Duodenal mucosa (tissue), 2 donors: ENCODE measurements around the gene MAD2L1BP.
"Not testable (repeated sequence)": the region's sequence is repeated elsewhere in the genome, so short reads cannot be mapped to it uniquely, and the experiment has no call there.

ENCODE experiments used
- H3K27ac ChIP-seq: one replicate; pipeline ENCODE4 v1.7.0; 2013; ENCODE audit warnings: low read depth, low read length
- H3K27me3 ChIP-seq, 2 donors: one replicate each; pipeline ENCODE4 v1.7.0; 2013; ENCODE audit warnings: low read length in 2 of 2, control low read depth in 1 of 2; ENCODE audit not compliant: insufficient read depth in 2 of 2, control insufficient read depth in 1 of 2
- H3K36me3 ChIP-seq, 2 donors: one replicate each; pipeline ENCODE4 v1.7.0; 2013; ENCODE audit warnings: low read length in 2 of 2, control low read depth in 1 of 2; ENCODE audit not compliant: insufficient read depth in 2 of 2, control insufficient read depth in 1 of 2
- H3K4me1 ChIP-seq, 2 donors: one replicate each; pipeline ENCODE4 v1.7.0; 2013; ENCODE audit warnings: low read length in 2 of 2, control low read depth in 1 of 2; ENCODE audit not compliant: insufficient read depth in 2 of 2, control insufficient read depth in 1 of 2
- H3K4me3 ChIP-seq, 2 donors: one replicate each; pipeline ENCODE4 v1.7.0; 2013; ENCODE audit warnings: low read length in 2 of 2, low read depth in 1 of 2
- H3K9ac ChIP-seq, 2 donors: one replicate each; pipeline ENCODE4 v1.7.0; 2013; ENCODE audit warnings: low read length in 2 of 2, low read depth in 1 of 2
- H3K9me3 ChIP-seq, 2 donors: one replicate each; pipeline ENCODE4 v1.7.0; 2013; ENCODE audit warnings: low read length in 2 of 2, control low read depth in 1 of 2; ENCODE audit not compliant: control insufficient read depth in 1 of 2

Gene MAD2L1BP, protein sequence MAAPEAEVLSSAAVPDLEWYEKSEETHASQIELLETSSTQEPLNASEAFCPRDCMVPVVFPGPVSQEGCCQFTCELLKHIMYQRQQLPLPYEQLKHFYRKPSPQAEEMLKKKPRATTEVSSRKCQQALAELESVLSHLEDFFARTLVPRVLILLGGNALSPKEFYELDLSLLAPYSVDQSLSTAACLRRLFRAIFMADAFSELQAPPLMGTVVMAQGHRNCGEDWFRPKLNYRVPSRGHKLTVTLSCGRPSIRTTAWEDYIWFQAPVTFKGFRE

DNA sequence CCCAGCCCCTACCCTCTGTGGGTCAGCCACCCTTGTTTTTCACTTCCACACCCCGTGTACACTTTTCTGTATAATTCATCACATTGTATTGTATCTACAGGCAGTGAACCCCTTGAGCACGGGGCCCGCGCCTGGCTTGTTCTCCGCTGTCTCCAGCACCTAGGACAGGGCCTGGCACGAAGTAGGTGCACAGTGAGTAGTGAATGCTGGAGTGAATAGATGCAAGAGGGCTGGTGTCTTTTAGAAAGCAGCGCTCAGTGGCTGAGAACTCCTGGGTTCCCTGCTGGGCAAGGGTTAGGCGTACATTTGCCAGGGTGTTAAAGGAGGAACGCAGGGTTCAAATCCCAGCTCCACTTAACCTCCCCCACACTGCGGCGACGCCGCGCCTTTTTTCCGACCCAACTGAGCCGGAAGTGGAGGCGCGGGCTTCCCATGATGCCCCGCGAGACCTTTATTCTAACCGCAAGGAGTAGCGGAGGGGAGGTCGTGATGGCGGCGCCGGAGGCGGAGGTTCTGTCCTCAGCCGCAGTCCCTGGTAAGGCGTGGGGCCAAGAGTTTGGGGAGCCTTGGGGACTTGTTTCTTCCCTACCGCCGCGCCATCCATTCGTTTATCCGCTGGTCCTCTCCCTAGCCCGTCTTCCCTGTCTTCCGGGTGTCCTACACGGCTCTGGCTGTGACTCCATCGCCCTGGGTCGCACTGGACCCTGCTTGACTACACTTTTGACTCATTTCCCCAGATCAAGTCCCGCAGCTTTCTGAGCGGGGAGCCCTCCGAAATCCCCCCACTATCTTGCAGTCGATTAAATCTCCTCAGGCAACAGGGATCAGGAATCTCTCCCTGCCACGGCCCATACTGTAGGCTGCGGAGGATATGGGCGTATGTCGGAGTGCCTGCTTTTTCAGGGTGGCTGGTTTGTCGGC, at the start of gene MAD2L1BP:
MAD2L1BP (plus strand) TSS at position 454 of the 921 bp plus-strand sequence; CDS start at position 490, 36 bp downstream.
- Histone ChIP-seq H3K27me3 (no peaks in the 10 kb centered on the region), H3K4me1 (peaks cover 22 to 32% of the 10 kb centered on the region in 2 donors), H3K27ac (peak within 1 kb of the TSS; percentile 66), H3K36me3 (peaks cover 11 to 13% of the 10 kb centered on the region in 2 donors), H3K9ac (peak within 1 kb of the TSS; percentile 94 to 97), H3K4me3 (peak within 1 kb of the TSS; percentile 93 to 100), H3K9me3 (no peaks in the 10 kb centered on the region)

DNA sequence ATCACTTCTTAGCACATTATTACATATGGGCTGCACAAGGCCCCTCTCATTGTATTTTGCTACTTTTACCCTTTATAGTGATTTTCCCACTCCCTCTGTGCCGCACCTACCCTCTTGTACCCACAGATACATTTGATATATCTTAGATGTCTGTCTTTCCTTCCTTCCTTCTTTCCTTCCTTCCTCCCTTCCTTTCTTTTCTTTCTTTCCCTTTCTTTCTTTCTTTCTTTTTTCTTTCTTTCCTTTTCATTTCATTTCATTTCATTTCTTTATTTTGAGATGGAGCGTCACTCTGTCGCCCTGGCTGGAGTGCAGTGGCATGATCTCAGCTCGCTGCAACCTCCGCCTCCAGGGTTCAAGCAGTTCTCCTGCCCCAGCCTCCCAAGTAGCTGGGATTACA, 47.4 kb upstream of the MAD2L1BP start:
- Histone ChIP-seq H3K36me3 (peaks cover 21 to 43% of the 10 kb centered on the region in 2 donors), H3K9me3 (no peaks in the 10 kb centered on the region), H3K27ac (no peak overlapping the region), H3K27me3 (no peaks in the 10 kb centered on the region), H3K4me3 (no peak overlapping the region), H3K9ac (no peak overlapping the region), H3K4me1 (no peaks in the 10 kb centered on the region)

DNA sequence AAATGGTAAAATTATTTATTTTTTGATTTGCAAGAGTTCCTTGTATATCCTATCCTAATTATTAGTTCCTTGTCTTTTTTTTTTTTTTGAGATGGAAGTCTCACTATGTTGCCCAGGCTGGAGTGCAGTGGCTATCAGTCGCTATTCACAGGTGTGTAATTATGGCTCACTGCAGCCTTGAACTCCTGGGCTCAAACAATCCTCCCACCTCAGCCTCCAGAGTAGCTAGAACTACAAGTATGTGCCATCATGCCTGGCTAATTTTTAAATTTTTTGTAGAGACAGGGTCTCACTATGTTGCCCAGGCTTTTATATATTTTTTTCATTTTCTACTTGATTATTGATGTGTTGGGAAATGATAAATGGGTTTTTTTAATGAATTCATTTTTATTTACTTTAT, 46.1 kb upstream of the MAD2L1BP start:
- not testable (repeated sequence) for H3K9ac ChIP-seq, H3K9me3 ChIP-seq, H3K4me3 ChIP-seq, H3K27ac ChIP-seq, H3K4me1 ChIP-seq, H3K27me3 ChIP-seq
- peaks cover 14 to 29% of the 10 kb centered on the region in 2 donors for H3K36me3 ChIP-seq

DNA sequence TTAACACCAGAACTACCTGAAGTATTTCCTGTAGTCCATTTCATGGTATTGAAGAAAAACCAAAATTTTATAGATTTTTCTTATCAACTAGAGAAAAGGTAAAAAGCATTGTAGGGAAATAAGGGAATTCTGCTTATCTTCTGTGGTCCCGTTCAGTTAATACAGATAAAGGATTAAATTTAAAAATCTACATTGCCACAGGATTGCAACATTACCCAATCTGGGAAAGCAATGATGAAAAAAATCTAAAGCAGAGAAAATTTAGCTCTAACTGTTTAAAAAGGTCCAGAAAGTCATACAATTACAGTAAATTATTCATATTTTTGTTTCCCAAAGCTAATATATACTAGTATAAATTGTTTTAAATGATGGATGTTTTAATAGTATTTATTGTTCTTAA, 41.7 kb upstream of the MAD2L1BP start:
- H3K4me1 ChIP-seq, result no peaks in the 10 kb centered on the region
- no peak overlapping the region for H3K27ac ChIP-seq
- H3K9me3 ChIP-seq, result no peaks in the 10 kb centered on the region
- peaks cover 4 to 9% of the 10 kb centered on the region in 2 donors for H3K36me3 ChIP-seq
- no peak overlapping the region for H3K4me3 ChIP-seq
- no peak overlapping the region for H3K9ac ChIP-seq
- no peaks in the 10 kb centered on the region for H3K27me3 ChIP-seq

DNA sequence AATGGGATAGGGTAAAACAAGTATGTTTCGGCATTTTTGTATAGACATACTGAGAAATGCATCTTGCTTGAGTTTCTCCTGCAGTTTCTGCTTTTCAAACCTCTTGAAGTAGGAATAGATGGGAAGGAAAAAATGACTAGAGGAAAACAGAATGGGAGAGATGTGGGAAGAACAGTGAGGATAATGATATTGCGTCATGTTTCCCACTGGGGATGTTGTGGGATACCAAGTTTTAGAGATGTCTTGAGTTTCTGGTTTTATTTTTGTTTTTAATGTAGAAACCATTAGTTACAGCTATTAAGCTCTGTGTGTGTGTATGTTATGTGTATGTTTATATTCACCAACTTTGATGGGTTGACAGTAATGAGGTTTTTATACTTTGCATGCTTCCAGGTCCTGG, 35.0 kb upstream of the MAD2L1BP start:
- H3K9ac ChIP-seq, result no peak overlapping the region
- H3K27ac ChIP-seq, result no peak overlapping the region
- H3K27me3 ChIP-seq, result no peaks in the 10 kb centered on the region
- no peak overlapping the region for H3K4me3 ChIP-seq
- H3K36me3 ChIP-seq, result peaks cover 22 to 40% of the 10 kb centered on the region in 2 donors
- H3K4me1 ChIP-seq, result no peaks in the 10 kb centered on the region
- no peaks in the 10 kb centered on the region for H3K9me3 ChIP-seq

DNA sequence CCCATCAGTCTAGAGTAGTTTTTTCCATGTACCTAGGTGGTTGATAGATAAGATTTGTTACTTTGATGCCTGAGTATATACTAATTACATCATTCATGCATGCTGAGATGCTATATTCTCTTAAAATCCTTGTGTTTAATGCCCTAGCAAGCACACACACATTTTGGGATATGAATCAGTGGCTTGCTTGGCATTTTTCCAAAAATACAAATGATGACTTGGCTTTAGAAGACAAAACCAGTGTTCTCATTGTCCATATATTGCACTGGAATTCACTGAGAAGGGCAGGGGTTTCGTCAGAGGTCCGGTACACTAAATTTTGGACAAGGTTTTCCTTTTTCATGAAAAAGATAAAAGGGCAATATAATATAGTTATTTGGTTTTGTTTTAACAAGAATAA, 31.5 kb upstream of the MAD2L1BP start:
- peaks cover 23 to 41% of the 10 kb centered on the region in 2 donors for H3K36me3 ChIP-seq
- no peak overlapping the region for H3K9ac ChIP-seq
- no peaks in the 10 kb centered on the region for H3K9me3 ChIP-seq
- no peaks in the 10 kb centered on the region for H3K4me1 ChIP-seq
- H3K27ac ChIP-seq, result no peak overlapping the region
- no peaks in the 10 kb centered on the region for H3K27me3 ChIP-seq
- no peak overlapping the region for H3K4me3 ChIP-seq

DNA sequence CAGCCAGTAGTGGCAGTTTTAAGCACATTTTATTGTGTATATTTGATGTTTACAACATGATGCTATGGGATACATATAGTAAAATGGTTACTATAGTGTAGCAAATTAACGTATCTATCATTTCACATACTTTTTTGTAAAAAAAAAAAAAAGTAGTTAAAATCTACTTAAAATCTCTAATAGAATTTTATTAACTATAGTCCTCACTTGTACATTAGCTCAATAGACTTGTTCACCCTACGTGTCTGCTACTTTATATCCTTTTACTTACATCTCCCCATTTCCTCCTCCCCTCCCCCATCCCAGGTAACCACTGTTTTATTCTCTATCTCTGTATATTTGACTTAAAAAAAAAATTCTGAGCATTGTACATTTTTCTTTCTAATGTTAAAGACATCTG, 29.6 kb upstream of the MAD2L1BP start:
- H3K9ac ChIP-seq, result no peak overlapping the region
- H3K4me1 ChIP-seq, result no peaks in the 10 kb centered on the region
- no peak overlapping the region for H3K4me3 ChIP-seq
- H3K27me3 ChIP-seq, result no peaks in the 10 kb centered on the region
- peaks cover 25 to 50% of the 10 kb centered on the region in 2 donors for H3K36me3 ChIP-seq
- no peak overlapping the region for H3K27ac ChIP-seq
- H3K9me3 ChIP-seq, result no peaks in the 10 kb centered on the region

DNA sequence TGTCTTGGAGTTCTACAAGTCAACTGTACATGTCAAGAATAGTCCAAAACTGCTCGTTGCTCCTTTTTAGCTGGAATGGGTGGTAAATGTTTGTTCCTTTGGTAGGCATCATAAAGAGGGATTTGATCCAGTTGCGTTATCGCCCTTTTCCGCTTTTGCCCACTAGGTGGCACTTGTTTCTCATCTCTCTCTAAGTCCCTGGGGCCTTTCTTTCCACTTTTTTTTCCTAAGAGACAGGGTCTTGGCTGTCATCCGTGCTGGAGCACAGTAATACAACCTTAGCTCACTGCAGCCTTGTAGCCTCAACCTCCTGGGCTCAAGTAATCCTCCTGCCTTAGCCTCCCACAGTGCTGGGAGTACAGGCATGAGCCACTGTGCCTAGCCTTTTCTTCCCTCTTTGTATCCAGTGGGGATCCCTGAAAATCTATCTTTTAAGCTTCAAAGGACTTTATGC, 27.3 kb upstream of the MAD2L1BP start:
- H3K9ac ChIP-seq, result no peak overlapping the region
- H3K27me3 ChIP-seq, result no peaks in the 10 kb centered on the region
- no peaks in the 10 kb centered on the region for H3K9me3 ChIP-seq
- peaks cover 28 to 51% of the 10 kb centered on the region in 2 donors for H3K36me3 ChIP-seq
- no peak overlapping the region for H3K27ac ChIP-seq
- no peaks in the 10 kb centered on the region for H3K4me1 ChIP-seq
- H3K4me3 ChIP-seq, result no peak overlapping the region

DNA sequence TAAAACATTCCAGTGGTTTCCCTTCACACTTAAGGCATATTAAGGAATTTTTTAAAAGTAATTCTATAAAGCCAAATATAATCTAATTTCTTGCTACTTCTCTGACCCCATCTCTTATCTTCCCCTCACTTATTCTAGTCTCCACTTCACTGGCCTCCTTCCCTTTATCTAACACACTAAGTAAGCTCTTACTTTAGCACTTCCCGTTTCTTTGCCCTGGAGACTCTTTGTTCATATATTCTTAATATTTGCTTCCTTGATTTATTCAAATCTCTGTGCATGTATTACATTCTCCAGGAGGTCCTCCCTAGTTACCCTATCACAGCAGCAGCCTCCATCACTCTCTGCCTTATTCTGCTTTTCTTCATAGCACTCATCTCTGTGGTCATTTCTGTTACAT, 26.8 kb upstream of the MAD2L1BP start:
- no peak overlapping the region for H3K27ac ChIP-seq
- H3K27me3 ChIP-seq, result no peaks in the 10 kb centered on the region
- H3K36me3 ChIP-seq, result peaks cover 28 to 51% of the 10 kb centered on the region in 2 donors
- H3K9ac ChIP-seq, result no peak overlapping the region
- H3K4me1 ChIP-seq, result no peaks in the 10 kb centered on the region
- no peaks in the 10 kb centered on the region for H3K9me3 ChIP-seq
- no peak overlapping the region for H3K4me3 ChIP-seq

DNA sequence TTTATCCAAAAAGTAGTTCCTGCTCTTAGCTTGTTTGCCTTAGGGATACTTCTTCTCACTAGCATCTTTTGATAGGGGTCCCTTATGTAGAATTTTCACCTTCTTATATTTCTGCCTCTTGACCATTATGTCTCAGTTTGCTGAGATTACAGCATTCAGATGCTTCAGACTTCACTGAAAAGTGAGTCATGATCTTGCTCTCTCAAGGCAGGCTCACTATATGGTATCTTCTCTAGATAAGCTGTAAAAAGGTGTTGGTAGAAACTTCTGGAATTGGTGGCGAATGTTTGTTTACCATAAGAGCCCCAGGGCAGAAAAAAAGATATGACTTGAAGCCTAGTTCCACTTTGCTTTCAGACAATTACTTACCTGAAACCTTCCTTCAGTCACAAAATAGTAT, 26.2 kb upstream of the MAD2L1BP start:
- no peak overlapping the region for H3K27ac ChIP-seq
- H3K36me3 ChIP-seq, result peaks cover 29 to 51% of the 10 kb centered on the region in 2 donors
- H3K4me3 ChIP-seq, result no peak overlapping the region

More for the DNA sequence above, 26.2 kb upstream of the MAD2L1BP start:
- Histone ChIP-seq H3K9me3 (no peaks in the 10 kb centered on the region), H3K9ac (no peak overlapping the region), H3K4me1 (no peaks in the 10 kb centered on the region), H3K27me3 (no peaks in the 10 kb centered on the region)
